ENCODE data around the gene NOX3. TPM values are rescaled to one million over a fixed set of nuclear protein-coding genes. Genes with fewer than 3 reads are reported as not detected.
A peak's percentile ranks its signal among the peaks of the same experiment; 100 is the strongest.

The NOX3 gene
- total and polyA plus RNA-seq, 2 experiments from 2014 or later = not detected

- no peak overlapping the region for H2AFZ ChIP-seq
- H3K79me2 ChIP-seq (ENCODE audit: insufficient read depth) = no peaks in the 10 kb centered on the region
- peaks cover 6% of the 10 kb centered on the region for H3K4me1 ChIP-seq (ENCODE audit: insufficient read depth)
- no peaks in the 10 kb centered on the region for H4K20me1 ChIP-seq (ENCODE audit: insufficient read depth)
- H3K4me3 ChIP-seq = no peak overlapping the region
- H3F3A ChIP-seq (ENCODE audit: insufficient read depth) = no peaks in the 10 kb centered on the region
- H3K27ac ChIP-seq = no peak overlapping the region
- no peaks in the 10 kb centered on the region for H3K36me3 ChIP-seq (ENCODE audit: low read depth)
- TF ChIP-seq EZH2 (IDR thresholded peaks at IDR 0.05; ENCODE audit: insufficient read depth, poor library complexity, severe bottlenecking) (no peak), EZH2phosphoT487 (IDR thresholded peaks at IDR 0.05; ENCODE audit: insufficient read depth, low read depth) (no peak)
- in situ Hi-C loops (cut with MboI) = no loop called here
- no peak for DNase-seq
- no peaks in the 10 kb centered on the region for H3K9me2 ChIP-seq (ENCODE audit: insufficient read depth)
- no peaks in the 10 kb centered on the region for H3K27me3 ChIP-seq (replicated peaks; ENCODE audit: insufficient read depth)
- WGBS, 2 experiments (ENCODE audit: low coverage in 1 of 2, low lambda C conversion rate in 2 of 2, missing lambda C conversion rate in 2 of 2) = 81 to 87% methylated on average over 3 of the region's 3 CpGs
- H3K4me2 ChIP-seq (ENCODE audit: unreplicated experiment) = no peak overlapping the region
- H3K9me3 ChIP-seq (ENCODE audit: low read depth) = no peaks in the 10 kb centered on the region
- H3K9ac ChIP-seq = no peak overlapping the region
Observed at GRCh38 chr6:155397172-155397705, 58.4 kb downstream of the NOX3 start.

- H3K9me3 ChIP-seq (ENCODE audit: low read depth) = no peaks in the 10 kb centered on the region
- no peaks in the 10 kb centered on the region for H3K27me3 ChIP-seq (replicated peaks; ENCODE audit: insufficient read depth)
- H3K4me3 ChIP-seq = no peak overlapping the region
- 89 to 90% methylated on average over 5 of the region's 5 CpGs for WGBS, 2 experiments (ENCODE audit: low coverage in 1 of 2, low lambda C conversion rate in 2 of 2, missing lambda C conversion rate in 2 of 2)
- H3K9ac ChIP-seq = no peak overlapping the region
- H2AFZ ChIP-seq = no peak overlapping the region
- no peaks in the 10 kb centered on the region for H3K36me3 ChIP-seq (ENCODE audit: low read depth)
- in situ Hi-C loops (cut with MboI) = no loop called here
- H3K4me2 ChIP-seq (ENCODE audit: unreplicated experiment) = no peak overlapping the region
- peaks cover 6% of the 10 kb centered on the region for H3K4me1 ChIP-seq (ENCODE audit: insufficient read depth)
- no peak overlapping the region for H3K27ac ChIP-seq
- no peak for TF ChIP-seq EZH2 (IDR thresholded peaks at IDR 0.05; ENCODE audit: insufficient read depth, poor library complexity, severe bottlenecking)
- TF ChIP-seq EZH2phosphoT487 (IDR thresholded peaks at IDR 0.05; ENCODE audit: insufficient read depth, low read depth) = no peak
- H3F3A ChIP-seq (ENCODE audit: insufficient read depth) = no peaks in the 10 kb centered on the region
- H3K79me2 ChIP-seq (ENCODE audit: insufficient read depth) = no peaks in the 10 kb centered on the region
- no peak for DNase-seq
- H3K9me2 ChIP-seq (ENCODE audit: insufficient read depth) = no peaks in the 10 kb centered on the region
- no peaks in the 10 kb centered on the region for H4K20me1 ChIP-seq (ENCODE audit: insufficient read depth)
Observed at GRCh38 chr6:155396605-155397004, 59.0 kb downstream of the NOX3 start.

DNA sequence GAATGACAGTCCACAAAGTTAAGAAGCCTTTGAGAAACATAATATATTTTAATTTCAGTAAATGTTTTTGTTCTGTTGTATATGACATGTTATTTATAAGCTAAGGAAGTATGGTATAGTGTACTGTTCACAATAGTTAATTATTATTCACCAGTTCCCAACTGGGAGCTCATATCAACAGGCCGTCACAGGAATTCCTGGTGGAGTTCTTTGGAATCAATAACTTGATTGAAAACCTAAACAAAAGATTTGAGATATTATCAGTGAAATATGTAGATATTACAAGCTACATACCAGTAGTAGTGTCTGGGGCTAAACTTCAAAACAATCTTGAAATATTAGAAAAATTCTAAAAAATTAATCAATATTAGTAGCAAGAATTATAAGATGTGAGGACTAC lies 60.3 kb downstream of the NOX3 start:
- no peaks in the 10 kb centered on the region for H3K36me3 ChIP-seq (ENCODE audit: low read depth)
- H3F3A ChIP-seq (ENCODE audit: insufficient read depth) = no peaks in the 10 kb centered on the region
- no peaks in the 10 kb centered on the region for H4K20me1 ChIP-seq (ENCODE audit: insufficient read depth)
- H3K9me3 ChIP-seq (ENCODE audit: low read depth) = no peaks in the 10 kb centered on the region
- H3K4me3 ChIP-seq = no peak overlapping the region
- H3K27ac ChIP-seq = no peak overlapping the region
- no peak for TF ChIP-seq EZH2 (IDR thresholded peaks at IDR 0.05; ENCODE audit: insufficient read depth, poor library complexity, severe bottlenecking)
- no peaks in the 10 kb centered on the region for H3K27me3 ChIP-seq (replicated peaks; ENCODE audit: insufficient read depth)
- no peaks in the 10 kb centered on the region for H3K9me2 ChIP-seq (ENCODE audit: insufficient read depth)
- WGBS, 2 experiments (ENCODE audit: low coverage in 1 of 2, low lambda C conversion rate in 2 of 2, missing lambda C conversion rate in 2 of 2) = 95 to 100% methylated on average over 1 of the region's 1 CpG
- in situ Hi-C loops (cut with MboI) = no loop called here
- peaks cover 2% of the 10 kb centered on the region; the same call in 1 of the 2 replicates for H3K4me1 ChIP-seq (ENCODE audit: insufficient read depth)
- DNase-seq = no peak
- H3K4me2 ChIP-seq (ENCODE audit: unreplicated experiment) = no peak overlapping the region
- H3K9ac ChIP-seq = no peak overlapping the region
- H3K79me2 ChIP-seq (ENCODE audit: insufficient read depth) = no peaks in the 10 kb centered on the region
- no peak overlapping the region for H2AFZ ChIP-seq

DNA sequence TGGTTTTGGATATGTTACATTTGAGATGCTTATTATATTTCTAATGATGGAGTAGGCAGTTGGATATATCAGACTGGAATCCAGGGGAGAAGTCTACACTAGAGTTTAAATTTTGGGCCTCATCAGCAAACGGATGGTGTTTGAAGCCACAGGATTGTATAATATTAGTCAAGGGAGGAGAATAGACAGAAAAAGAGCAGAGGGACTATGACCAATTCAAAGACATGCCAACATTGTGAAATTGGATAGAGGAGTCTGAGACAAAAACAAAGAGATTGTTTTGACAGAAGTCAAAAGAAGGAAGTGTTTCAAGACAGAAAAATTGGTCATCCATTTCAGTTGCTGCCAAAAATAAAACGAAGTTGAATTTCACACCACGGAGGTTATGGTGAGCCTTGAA lies 66.5 kb downstream of the NOX3 start:
- H3F3A ChIP-seq (ENCODE audit: insufficient read depth) = peaks cover 8% of the 10 kb centered on the region; the same call in 1 of the 2 replicates
- H3K36me3 ChIP-seq (ENCODE audit: low read depth) = no peaks in the 10 kb centered on the region
- H3K4me3 ChIP-seq = no peak overlapping the region
- DNase-seq = peak; percentile 19
- in situ Hi-C loops (cut with MboI) = no loop called here
- no peaks in the 10 kb centered on the region for H3K9me3 ChIP-seq (ENCODE audit: low read depth)
- no peaks in the 10 kb centered on the region for H3K4me1 ChIP-seq (ENCODE audit: insufficient read depth)
- H3K27me3 ChIP-seq (replicated peaks; ENCODE audit: insufficient read depth) = no peaks in the 10 kb centered on the region
- no peak overlapping the region for H3K9ac ChIP-seq
- H3K9me2 ChIP-seq (ENCODE audit: insufficient read depth) = no peaks in the 10 kb centered on the region
- TF ChIP-seq EZH2 (IDR thresholded peaks at IDR 0.05; ENCODE audit: insufficient read depth, poor library complexity, severe bottlenecking) (no peak), EZH2phosphoT487 (IDR thresholded peaks at IDR 0.05; ENCODE audit: insufficient read depth, low read depth) (no peak)
- no peak overlapping the region for H2AFZ ChIP-seq
- H3K79me2 ChIP-seq (ENCODE audit: insufficient read depth) = no peaks in the 10 kb centered on the region
- H4K20me1 ChIP-seq (ENCODE audit: insufficient read depth) = no peaks in the 10 kb centered on the region
- no peak overlapping the region for H3K4me2 ChIP-seq (ENCODE audit: unreplicated experiment)
- 45 to 48% methylated on average over 3 of the region's 3 CpGs for WGBS, 2 experiments (ENCODE audit: low coverage in 1 of 2, low lambda C conversion rate in 2 of 2, missing lambda C conversion rate in 2 of 2)
- no peak overlapping the region for H3K27ac ChIP-seq

GRCh38 chr6:155388591-155388990 lies 67.0 kb downstream of the NOX3 start:
- in situ Hi-C loops (cut with MboI) = no loop called here
- H3K36me3 ChIP-seq (ENCODE audit: low read depth) = no peaks in the 10 kb centered on the region
- no peak for DNase-seq
- peaks cover 8% of the 10 kb centered on the region; the same call in 1 of the 2 replicates for H3F3A ChIP-seq (ENCODE audit: insufficient read depth)
- H3K9me2 ChIP-seq (ENCODE audit: insufficient read depth) = no peaks in the 10 kb centered on the region
- TF ChIP-seq EZH2phosphoT487 (IDR thresholded peaks at IDR 0.05; ENCODE audit: insufficient read depth, low read depth) (no peak), EZH2 (IDR thresholded peaks at IDR 0.05; ENCODE audit: insufficient read depth, poor library complexity, severe bottlenecking) (no peak)
- no peaks in the 10 kb centered on the region for H3K9me3 ChIP-seq (ENCODE audit: low read depth)
- H3K4me1 ChIP-seq (ENCODE audit: insufficient read depth) = no peaks in the 10 kb centered on the region
- H2AFZ ChIP-seq = no peak overlapping the region
- H4K20me1 ChIP-seq (ENCODE audit: insufficient read depth) = no peaks in the 10 kb centered on the region
- H3K4me3 ChIP-seq = no peak overlapping the region
- H3K9ac ChIP-seq = no peak overlapping the region
- no peaks in the 10 kb centered on the region for H3K27me3 ChIP-seq (replicated peaks; ENCODE audit: insufficient read depth)
- H3K4me2 ChIP-seq (ENCODE audit: unreplicated experiment) = no peak overlapping the region
- H3K27ac ChIP-seq = no peak overlapping the region
- no peaks in the 10 kb centered on the region for H3K79me2 ChIP-seq (ENCODE audit: insufficient read depth)

Data from GM23248 (cell line).